ENCODE data around the gene RHBDF2. TPM values are rescaled to one million over a fixed set of nuclear protein-coding genes. Genes with fewer than 3 reads are reported as not detected.

RHBDF2 gene
- total RNA-seq, 1 donor from 2014 or later, result 11.7 TPM

GRCh38 chr17:76481071-76481655, 20.1 kb downstream of the RHBDF2 start:
- no peak for DNase-seq (ENCODE audit: low read depth in 2 of 2)

- DNase-seq (ENCODE audit: low read depth in 2 of 2), result no peak
Measured at GRCh38 chr17:76480632-76481031, 20.6 kb downstream of the RHBDF2 start.

DNA sequence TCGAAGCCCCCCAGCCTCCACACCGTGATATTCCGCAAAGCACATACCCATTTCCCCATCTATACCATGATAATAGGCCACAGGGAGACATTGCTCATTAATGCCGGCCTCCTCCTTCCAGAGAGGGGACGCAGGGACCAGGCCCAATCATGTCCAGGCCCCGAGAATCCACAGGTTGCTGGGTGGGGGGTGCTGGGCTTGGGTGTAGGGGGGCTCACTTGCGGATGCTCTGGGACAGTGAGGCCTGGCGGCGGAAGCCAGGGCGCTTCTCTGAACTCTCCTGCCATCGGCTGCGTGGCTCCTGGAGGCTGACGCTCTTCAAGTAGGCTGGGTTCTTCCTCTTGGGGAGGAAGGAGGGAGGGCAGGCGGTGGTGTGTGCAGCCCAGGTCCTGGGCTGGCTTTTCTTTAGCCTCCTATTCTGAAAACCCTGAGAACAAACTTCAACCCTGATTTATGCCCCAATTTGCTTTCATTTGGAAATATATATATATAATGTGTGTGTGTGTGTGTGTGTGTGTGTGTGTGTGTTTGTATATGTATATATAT, 21.6 kb downstream of the RHBDF2 start:
- DNase-seq (ENCODE audit: low read depth in 2 of 2), result no peak

GRCh38 chr17:76478730-76479514, 22.3 kb downstream of the RHBDF2 start:
- no peak for DNase-seq (ENCODE audit: low read depth in 2 of 2)

GRCh38 chr17:76478097-76478496, 23.1 kb downstream of the RHBDF2 start:
- DNase-seq (ENCODE audit: low read depth in 2 of 2), result no peak

DNA sequence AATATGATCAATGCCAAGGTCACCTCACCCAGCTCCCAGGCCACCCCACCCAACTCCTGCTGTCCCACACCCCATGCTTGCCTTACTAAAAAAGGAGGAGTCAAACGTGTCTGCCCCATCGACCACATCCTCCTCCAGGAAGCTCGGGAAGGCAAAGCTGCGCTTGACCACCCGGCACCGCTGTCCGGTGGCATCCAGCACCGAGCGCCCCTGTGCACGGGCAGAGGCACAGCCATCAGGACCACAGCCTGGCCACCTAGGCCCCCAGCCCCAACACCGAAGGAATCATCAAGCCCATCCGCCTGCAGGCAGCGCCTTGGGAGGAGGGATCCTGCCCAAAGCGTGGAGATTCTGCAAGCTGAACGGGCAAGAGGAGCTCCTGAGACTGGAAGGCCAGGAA, 23.6 kb downstream of the RHBDF2 start:
- DNase-seq (ENCODE audit: low read depth in 2 of 2), result no peak

- no peak for DNase-seq (ENCODE audit: low read depth in 2 of 2)
Measured at GRCh38 chr17:76476736-76477135, 24.5 kb downstream of the RHBDF2 start.

GRCh38 chr17:76475302-76475701, 25.9 kb downstream of the RHBDF2 start:
- DNase-seq (ENCODE audit: low read depth in 2 of 2), result no peak

DNA sequence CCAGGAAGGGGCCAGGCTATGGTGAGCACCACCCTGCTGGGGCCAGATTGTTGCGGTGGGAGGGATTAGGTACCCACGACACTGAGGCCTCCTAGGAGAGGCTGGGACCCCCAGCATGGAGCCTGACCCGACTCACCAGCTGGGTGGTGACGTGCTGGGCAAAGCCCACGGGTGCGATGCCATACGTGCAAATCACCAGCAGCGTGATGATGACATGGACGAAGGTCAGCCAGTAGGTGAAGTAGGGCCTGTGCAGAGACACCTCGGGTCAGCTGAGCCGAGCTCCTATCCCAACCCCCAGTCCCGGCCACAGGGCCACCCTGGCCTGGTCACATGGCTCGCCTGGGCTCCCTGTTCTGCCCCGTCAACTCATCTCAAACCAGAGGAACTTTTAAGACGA, 26.3 kb downstream of the RHBDF2 start:
- no peak for DNase-seq (ENCODE audit: low read depth in 2 of 2)

DNA sequence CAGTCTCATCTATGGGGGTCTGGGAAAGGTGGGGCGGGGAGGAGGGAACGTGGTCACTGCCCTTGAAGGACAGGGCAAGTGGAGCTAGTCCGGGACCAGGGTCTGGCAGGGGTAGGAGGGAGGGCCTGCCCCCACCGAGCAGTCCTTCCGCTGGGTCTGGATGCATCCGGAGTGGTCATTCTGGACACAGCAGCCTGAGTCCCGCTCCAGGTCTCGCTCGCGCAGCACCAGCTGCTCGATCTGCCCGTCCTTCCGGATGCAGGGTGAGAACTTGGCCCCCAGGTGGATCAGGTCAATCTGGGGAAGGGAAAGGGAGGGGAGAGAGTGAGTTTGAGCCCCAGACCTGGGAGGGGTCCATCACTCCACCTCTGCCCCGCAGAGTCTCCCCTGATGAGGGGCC, 27.0 kb downstream of the RHBDF2 start:
- DNase-seq (ENCODE audit: low read depth in 2 of 2), result no peak

DNA sequence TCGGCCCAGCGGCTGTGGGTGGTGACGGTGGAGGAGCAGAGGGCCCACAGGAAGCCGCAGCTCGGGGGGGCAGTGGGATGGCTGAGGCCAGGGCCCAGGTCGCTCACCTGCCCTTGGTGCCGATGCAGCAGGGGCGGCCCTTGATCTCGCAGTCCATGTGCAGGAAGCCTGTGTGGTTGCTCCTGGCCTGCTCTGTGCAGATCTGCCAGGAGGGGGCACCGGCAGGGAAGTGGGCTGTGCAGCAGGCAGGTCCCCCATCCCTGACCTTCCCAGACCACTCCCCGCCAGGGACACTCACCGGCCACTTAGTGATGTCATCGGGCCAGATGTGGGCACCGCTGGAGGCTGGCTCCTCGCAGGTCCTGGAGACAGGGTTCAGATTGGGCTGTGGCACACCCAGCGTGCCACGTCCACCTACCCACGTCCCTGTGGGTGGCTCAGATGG, 27.7 kb downstream of the RHBDF2 start:
- no peak for DNase-seq (ENCODE audit: low read depth in 2 of 2)

GRCh38 chr17:76472726-76473125, 28.5 kb downstream of the RHBDF2 start:
- DNase-seq (ENCODE audit: low read depth in 2 of 2), result no peak

GRCh38 chr17:76472258-76472645, 29.0 kb downstream of the RHBDF2 start:
- no peak for DNase-seq (ENCODE audit: low read depth in 2 of 2)

- no peak for DNase-seq (ENCODE audit: low read depth in 2 of 2)
Measured at GRCh38 chr17:76471498-76472257, 29.5 kb downstream of the RHBDF2 start.

GRCh38 chr17:76469991-76470739, 31.1 kb downstream of the RHBDF2 start:
- DNase-seq (ENCODE audit: low read depth in 2 of 2), result no peak

GRCh38 chr17:76469076-76469990, 31.9 kb downstream of the RHBDF2 start:
- no peak for DNase-seq (ENCODE audit: low read depth in 2 of 2)

DNA sequence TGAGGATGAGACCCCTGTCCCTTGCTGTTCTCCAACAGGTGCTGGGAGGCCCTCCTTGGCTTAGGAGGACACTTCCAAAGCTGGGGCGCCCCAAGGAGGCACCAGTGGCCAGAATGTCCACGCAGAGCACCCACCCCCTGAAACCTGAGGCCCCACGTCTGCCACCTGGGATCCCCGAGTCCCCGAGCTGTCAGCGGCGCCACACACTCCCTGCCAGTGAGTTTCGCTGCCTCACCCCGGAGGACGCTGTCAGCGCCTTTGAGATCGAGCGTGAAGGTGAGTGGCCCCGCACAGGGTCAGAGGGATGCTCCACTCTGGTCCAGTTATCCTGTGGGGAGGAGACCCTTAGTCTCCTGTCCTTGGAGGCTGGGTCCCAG, 32.6 kb downstream of the RHBDF2 start:
- no peak for DNase-seq (ENCODE audit: low read depth in 2 of 2)

DNA sequence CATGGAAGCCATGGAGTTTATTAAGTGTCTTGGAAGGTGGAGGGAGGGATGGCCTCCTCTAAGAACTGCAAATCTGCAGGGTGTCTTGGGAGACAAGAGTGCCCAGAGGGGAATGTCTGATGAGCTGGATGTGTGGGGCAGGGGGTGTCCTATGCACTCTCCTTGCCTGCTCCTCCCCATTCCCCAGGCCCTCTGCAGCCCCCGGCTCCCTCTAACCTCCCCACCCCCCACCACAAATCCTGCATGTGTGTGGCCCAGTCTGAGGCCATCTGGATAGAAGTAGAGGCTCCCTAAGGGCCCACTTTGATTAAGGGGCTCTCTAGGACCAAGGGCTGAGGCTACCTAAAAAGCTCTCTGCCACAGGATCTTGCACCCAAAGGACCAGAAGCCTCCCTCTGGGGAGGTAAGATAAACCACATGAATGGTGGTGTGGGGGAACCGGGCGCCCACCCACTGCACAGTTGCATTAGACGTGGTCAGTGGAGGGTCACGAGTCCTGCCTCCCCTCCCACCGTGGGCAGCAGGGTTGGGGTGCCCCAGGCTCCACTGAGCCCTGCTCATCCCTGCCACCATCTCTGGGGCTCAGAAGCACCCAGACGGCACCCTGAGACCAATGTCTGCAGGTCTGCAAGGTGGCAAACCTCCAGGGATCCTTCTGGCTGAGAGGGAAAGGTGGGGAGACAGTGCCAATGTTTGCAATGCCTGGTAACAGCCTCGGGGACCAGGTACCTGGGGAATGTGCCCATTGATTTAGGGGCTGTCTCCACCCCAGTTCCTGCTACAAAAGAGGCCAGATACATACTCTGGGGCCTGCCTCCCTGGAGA, 33.2 kb downstream of the RHBDF2 start:
- DNase-seq (ENCODE audit: low read depth in 2 of 2), result no peak

DNA sequence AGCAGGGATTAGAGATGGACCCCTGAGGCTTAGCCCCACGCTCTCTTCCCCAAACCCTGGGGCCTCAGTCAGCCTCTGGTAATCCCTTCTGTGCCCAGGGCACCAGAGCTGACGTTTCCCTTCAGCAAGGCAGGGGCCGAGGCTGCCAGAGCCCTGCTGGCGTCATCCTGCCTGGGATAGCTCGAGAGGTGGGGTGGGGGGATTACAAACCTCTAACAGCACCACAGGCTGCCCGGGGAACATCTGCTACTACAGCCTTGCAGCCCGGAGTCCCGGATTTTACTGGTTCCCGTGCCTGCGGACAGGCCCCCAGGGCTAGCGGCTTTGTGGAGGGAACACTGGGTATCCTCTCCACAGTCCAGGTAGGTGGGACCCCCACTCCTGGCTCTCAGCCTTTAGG, 33.9 kb downstream of the RHBDF2 start, which contains the start of gene AANAT:
Gene AANAT (plus strand): TSS at position 238 of the 400 bp plus-strand sequence. CDS start 1,144 bp downstream, outside the sequence.
- DNase-seq (ENCODE audit: low read depth in 2 of 2), result no peak

DNA sequence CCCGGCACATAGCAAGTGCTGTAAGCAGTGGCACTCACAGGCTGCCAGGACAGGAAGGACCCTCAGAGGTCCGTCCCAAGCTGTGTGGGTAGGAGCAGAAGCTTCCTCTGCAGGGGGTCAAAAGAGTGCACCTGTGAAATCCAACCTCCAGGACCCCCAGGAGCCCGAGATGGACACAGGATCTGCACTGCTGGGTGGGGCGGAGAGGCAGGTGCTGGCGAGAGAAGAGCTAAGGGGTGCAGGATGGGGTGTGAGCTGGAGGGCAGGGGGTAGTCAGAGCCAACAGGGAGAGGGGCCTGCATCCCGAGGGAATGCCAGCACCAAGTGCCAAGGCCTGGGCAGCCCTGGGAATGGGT, 34.5 kb downstream of the RHBDF2 start:
- DNase-seq (ENCODE audit: low read depth in 2 of 2), result no peak
